H1 (cell line): ENCODE measurements around the gene PPP4R3A. TPM values are rescaled to one million over a fixed set of nuclear protein-coding genes. Genes with fewer than 3 reads are reported as not detected.

Source experiments
- CTCF ChIA-PET: fragments of 300-600 bp; sonication (Branson Sonifier 250); formaldehyde crosslinking; loops from one replicate; lab custom pipeline; 2021; ENCODE audit not compliant: partially characterized antibody; lab: Charles Lee
- POLR2A ChIA-PET: fragments of 300-600 bp; sonication (Branson Sonifier 250); formaldehyde crosslinking; loops from one replicate; lab custom pipeline; 2021; ENCODE audit warnings: inconsistent platforms; ENCODE audit not compliant: partially characterized antibody; lab: Charles Lee
- DNase-seq, 2 experiments: peaks; one replicate each; pipeline versions ENCODE4 v3.0.0 to v3.0.0-alpha.2; 2010 to 2022; ENCODE audit warnings: low spot score in 2 of 2, low read depth in 1 of 2, mixed read lengths in 1 of 2
- FAIRE-seq: peaks from 2 replicates; lab custom pipeline; 2011; peaks lifted over from hg19 to GRCh38; lab: Jason Lieb, UNC
- H2AFZ ChIP-seq: 2 replicates; pipeline ENCODE4 v1.8.1; 2012; ENCODE audit warnings: low read length, inconsistent platforms
- H2AK5ac ChIP-seq: 2 replicates; pipeline ENCODE4 v1.6.1; 2013; ENCODE audit warnings: low read depth, low read length
- H2BK120ac ChIP-seq: replicated peaks from 2 replicates; pipeline ENCODE3; 2013; ENCODE audit warnings: low read depth, low read length, inconsistent platforms
- H2BK12ac ChIP-seq: 2 replicates; pipeline ENCODE4 v1.6.1; 2013; ENCODE audit warnings: low read depth, low read length
- H2BK15ac ChIP-seq: 2 replicates; pipeline ENCODE4 v1.6.1; 2013; ENCODE audit warnings: low read length
- H2BK20ac ChIP-seq: 2 replicates; pipeline ENCODE4 v1.6.1; 2013; ENCODE audit warnings: low read length
- H2BK5ac ChIP-seq: 2 replicates; pipeline ENCODE4 v1.6.1; 2013; ENCODE audit warnings: low read depth, low read length
- H3K14ac ChIP-seq: 2 replicates; pipeline ENCODE4 v1.6.1; 2013; ENCODE audit warnings: inconsistent platforms; ENCODE audit not compliant: insufficient read length
- H3K18ac ChIP-seq: 2 replicates; pipeline ENCODE4 v1.6.1; 2013; ENCODE audit warnings: low read length; ENCODE audit errors: extremely low read depth
- H3K23ac ChIP-seq: 2 replicates; pipeline ENCODE4 v1.6.1; 2013; ENCODE audit warnings: inconsistent platforms; ENCODE audit not compliant: insufficient read length
- H3K23me2 ChIP-seq: 2 replicates; pipeline ENCODE4 v1.6.1; 2013; ENCODE audit warnings: low read depth, low read length
- H3K27ac ChIP-seq: 2 replicates; pipeline ENCODE4 v1.6.1; 2011; ENCODE audit warnings: low read depth, low read length, inconsistent platforms
- H3K27me3 ChIP-seq, 4 experiments: replicated peaks in 1 of 4; 1 replicate in 1 of 4; 2 replicates in 3 of 4; pipeline versions ENCODE4 v1.6.1 to v1.8.1; 2011 to 2013; ENCODE audit warnings: low read length in 3 of 4, mild to moderate bottlenecking in 3 of 4, inconsistent platforms in 2 of 4, mixed read lengths in 2 of 4, moderate library complexity in 1 of 4; ENCODE audit not compliant: control insufficient read depth in 3 of 4, insufficient read depth in 3 of 4; ENCODE audit errors: extremely low read depth in 1 of 4
- H3K36me3 ChIP-seq, 4 experiments: 2 replicates each; pipeline versions ENCODE4 v1.6.1 to v1.8.1; 2011 to 2013; ENCODE audit warnings: mild to moderate bottlenecking in 4 of 4, low read length in 3 of 4, moderate library complexity in 2 of 4, control low read depth in 1 of 4, inconsistent platforms in 1 of 4; ENCODE audit not compliant: insufficient read depth in 4 of 4, control insufficient read depth in 2 of 4
- H3K4ac ChIP-seq: replicated peaks from 2 replicates; pipeline ENCODE3; 2013; ENCODE audit warnings: low read length, low read depth, mixed read lengths, inconsistent platforms; ENCODE audit not compliant: insufficient read length
- H3K4me1 ChIP-seq, 4 experiments: replicated peaks in 1 of 4; 1 replicate in 1 of 4; 2 replicates in 3 of 4; pipeline versions ENCODE4 v1.6.1 to v1.8.1; 2011 to 2013; ENCODE audit warnings: low read length in 3 of 4, inconsistent platforms in 2 of 4, mixed read lengths in 1 of 4; ENCODE audit not compliant: insufficient read depth in 4 of 4, control insufficient read depth in 3 of 4
- H3K4me2 ChIP-seq, 2 experiments: 2 replicates each; pipeline versions ENCODE4 v1.6.1 to v1.8.1; 2011 to 2013; ENCODE audit warnings: low read depth in 2 of 2, low read length in 2 of 2, control low read depth in 1 of 2, inconsistent platforms in 1 of 2, mild to moderate bottlenecking in 1 of 2; ENCODE audit not compliant: insufficient read depth in 1 of 2
- H3K4me3 ChIP-seq, 4 experiments: fragments of 200-600, 300-600 bp in 1 of 4; sonication (generic), shearing (Covaris generic), sonication (Bioruptor Twin) in 1 of 4; 2 replicates each; pipeline versions ENCODE4 v1.5.1 to v1.8.1; 2011 to 2016; ENCODE audit warnings: low read length in 4 of 4, low read depth in 3 of 4, control low read depth in 2 of 4, inconsistent platforms in 2 of 4, mild to moderate bottlenecking in 2 of 4, mixed read lengths in 1 of 4, moderate library complexity in 1 of 4; ENCODE audit not compliant: insufficient read depth in 2 of 4; ENCODE audit errors: extremely low read depth in 1 of 4
- H3K56ac ChIP-seq: replicated peaks from 2 replicates; pipeline ENCODE3; 2013; ENCODE audit warnings: low read depth, mild to moderate bottlenecking, mixed read lengths, low read length, inconsistent platforms; ENCODE audit not compliant: insufficient read length
- H3K79me1 ChIP-seq: 2 replicates; pipeline ENCODE4 v1.6.1; 2013; ENCODE audit warnings: low read depth, low read length, control low read depth
- H3K79me2 ChIP-seq, 2 experiments: 2 replicates each; pipeline versions ENCODE4 v1.6.1 to v1.8.1; 2012 to 2013; ENCODE audit warnings: low read length in 2 of 2, mild to moderate bottlenecking in 2 of 2, inconsistent platforms in 1 of 2; ENCODE audit not compliant: insufficient read depth in 2 of 2, control insufficient read depth in 1 of 2
- H3K9ac ChIP-seq, 4 experiments: replicated peaks in 1 of 4; 1 replicate in 1 of 4; 2 replicates in 3 of 4; pipeline versions ENCODE4 v1.6.1 to v1.8.1; 2011 to 2013; ENCODE audit warnings: low read depth in 3 of 4, low read length in 3 of 4, control low read depth in 2 of 4, mild to moderate bottlenecking in 2 of 4, moderate library complexity in 2 of 4, inconsistent platforms in 1 of 4; ENCODE audit errors: extremely low read depth in 1 of 4
- H3K9me3 ChIP-seq, 2 experiments: 2 replicates each; pipeline versions ENCODE4 v1.6.1 to v1.8.1; 2012 to 2013; ENCODE audit warnings: mild to moderate bottlenecking in 2 of 2, moderate library complexity in 2 of 2, control low read depth in 1 of 2, inconsistent platforms in 1 of 2, low read depth in 1 of 2, low read length in 1 of 2, mixed read lengths in 1 of 2; ENCODE audit not compliant: insufficient read depth in 2 of 2
- H4K20me1 ChIP-seq, 2 experiments: replicated peaks in 1 of 2; 2 replicates each; pipeline versions ENCODE3 to v1.8.1; 2011 to 2013; ENCODE audit warnings: inconsistent platforms in 2 of 2, low read length in 2 of 2, mild to moderate bottlenecking in 1 of 2; ENCODE audit not compliant: insufficient read depth in 2 of 2, control insufficient read depth in 1 of 2
- H4K5ac ChIP-seq: 2 replicates; pipeline ENCODE4 v1.6.1; 2013; ENCODE audit warnings: low read length, low read depth, mixed read lengths, inconsistent platforms; ENCODE audit not compliant: insufficient read length
- H4K8ac ChIP-seq: 2 replicates; pipeline ENCODE4 v1.8.0; 2013; ENCODE audit warnings: mild to moderate bottlenecking, moderate library complexity, low read length, inconsistent platforms; ENCODE audit not compliant: insufficient read depth; ENCODE audit errors: extremely low read depth
- H4K91ac ChIP-seq: replicated peaks from 2 replicates; pipeline ENCODE3; 2013; ENCODE audit warnings: low read length, mixed read lengths, inconsistent platforms; ENCODE audit not compliant: insufficient read length
- GTF2F1 ChIP-seq: IDR thresholded peaks from 2 replicates; pipeline ENCODE4 v1.6.1; 2012; ENCODE audit warnings: low read depth, low read length, improper control_type of control experiment, borderline replicate concordance
- KDM1A ChIP-seq: fragments of 200-600, 300-600 bp; sonication (generic); IDR thresholded peaks from 2 replicates; pipeline ENCODE4 v1.7.1; 2016; ENCODE audit warnings: mild to moderate bottlenecking, low read length, borderline replicate concordance
- POLR2AphosphoS5 ChIP-seq: IDR thresholded peaks from 2 replicates; pipeline ENCODE4 v1.6.1; 2011; ENCODE audit warnings: low read depth, low read length
- WGBS, 2 experiments: shearing (Covaris generic) in 1 of 2; methylation state at CpG; one replicate each; pipeline versions ENCODE4 v1.1.6 to v1.1.7; 2013 to 2015; ENCODE audit warnings: low lambda C conversion rate in 2 of 2, mixed read lengths in 2 of 2, inconsistent platforms in 1 of 2, low coverage in 1 of 2, missing lambda C conversion rate in 1 of 2; ENCODE audit not compliant: insufficient replicate concordance in 2 of 2, insufficient coverage in 1 of 2, insufficient read length in 1 of 2; ENCODE audit errors: extremely low coverage in 1 of 2, missing lambda C conversion rate in 1 of 2; 5-methylcytosine and 5-hydroxymethylcytosine counted together
- polyA plus RNA-seq, 7 experiments: library from polyadenylated mRNA; depleted of rRNA in 3 of 7; stranded (reverse) in 5 of 7; unstranded in 2 of 7; fragments of >200 nt in 5 of 7; fragments of 200-250 nt in 2 of 7; gene quantifications; 1 replicate in 5 of 7; 2 replicates in 1 of 7; 4 replicates in 1 of 7; pipeline versions ENCODE4 v1.2.1 to v1.2.3, GENCODE V29; 2011 to 2013; ENCODE audit warnings: missing spikeins in 2 of 7, mixed read lengths in 2 of 7
- total RNA-seq: library from RNA; stranded (reverse); fragmentation: NEBNext Ultra II Directional; extraction: Animal tissue kit (Norgen Biotek cat#: 25700); gene quantifications from 2 replicates; pipeline ENCODE4 v1.2.1, GENCODE V29; 2021

The PPP4R3A gene
- total and polyA plus RNA-seq, 2 of the 8 experiments (the other 6 are each of a cell fraction or from before 2014, with no cell fraction given): 31.7 to 122 TPM

DNA sequence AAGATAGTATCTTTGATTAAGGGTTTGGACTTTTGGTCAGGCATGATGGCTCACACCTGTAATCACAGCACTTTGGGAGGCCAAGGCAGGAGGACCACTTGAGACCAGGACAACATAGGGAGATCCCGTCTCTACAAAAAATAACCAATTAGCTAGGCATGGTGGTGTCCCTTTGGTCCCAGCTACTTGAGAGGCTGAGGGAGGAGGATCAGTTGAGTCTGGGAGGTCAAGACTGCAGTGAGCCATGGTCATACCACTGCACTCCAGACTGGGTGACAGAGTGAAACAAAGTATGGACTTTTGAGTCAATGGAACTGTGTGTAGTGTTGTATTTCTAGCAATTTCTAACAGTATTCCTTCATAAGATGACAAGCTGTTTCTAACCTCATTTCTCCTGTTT is 53.8 kb downstream of the PPP4R3A start:
- H3K4me3 ChIP-seq: no peak overlapping the region
- H2AFZ ChIP-seq: no peak overlapping the region
- H3K27me3 ChIP-seq: no peaks in the 10 kb centered on the region
- H2BK15ac ChIP-seq: no peak overlapping the region
- no peaks in the 10 kb centered on the region for H3K4me1 ChIP-seq
- DNase-seq: no peak
- no peak for FAIRE-seq
- no peak overlapping the region for H2BK12ac ChIP-seq
- no peak overlapping the region for H2BK120ac ChIP-seq
- no peak overlapping the region for H3K14ac ChIP-seq
- POLR2A ChIA-PET: no interaction called here
- H2AK5ac ChIP-seq: no peak overlapping the region
- peaks cover 3% of the 10 kb centered on the region in 2 experiments for H4K20me1 ChIP-seq
- no peak overlapping the region for H3K9ac ChIP-seq
- H4K8ac ChIP-seq: no peak overlapping the region
- no peak overlapping the region for H3K18ac ChIP-seq
- H3K23ac ChIP-seq: no peak overlapping the region
- 100% methylated on average over 1 of the region's 1 CpG; no CpG with 5 or more reads in 1 of the 2 experiments for WGBS, 2 experiments
- H3K23me2 ChIP-seq: no peaks in the 10 kb centered on the region; the same call in 1 of the 2 replicates
- TF ChIP-seq GTF2F1: no peak
- peak; percentile 31; the same call in 1 of the 2 replicates for TF ChIP-seq KDM1A
- TF ChIP-seq POLR2AphosphoS5: peak; percentile 64
- TF ChIP-seq, all 59 proteins: peak for 2
- Histone ChIP-seq H3K36me3 (peaks cover 17 to 52% (median 34%) of the 10 kb centered on the region in 4 experiments), H3K79me2 (no peaks in the 10 kb centered on the region), H4K5ac (no peak overlapping the region), H2BK5ac (no peak overlapping the region), H3K56ac (no peak overlapping the region), H3K27ac (no peak overlapping the region), H3K79me1 (no peaks in the 10 kb centered on the region), H3K4me2 (no peak overlapping the region), H3K9me3 (no peaks in the 10 kb centered on the region), H4K91ac (no peak overlapping the region), H3K4ac (no peak overlapping the region), H2BK20ac (no peak overlapping the region)
- CTCF ChIA-PET: no interaction called here
